Parathyroid adenoma (tissue), 2 donors: Measurements from ENCODE around the gene ZMYM2.

Experiments
- H2AFZ ChIP-seq: fragments of 300-600 bp; sonication (generic); one replicate; pipeline ENCODE4 v1.7.0; 2017; ENCODE audit warnings: antibody characterized with exemption, mild to moderate bottlenecking
- H3K27ac ChIP-seq: fragments of 300-600 bp; sonication (generic); one replicate; pipeline ENCODE4 v1.7.0; 2017
- H3K27me3 ChIP-seq: fragments of 300-600 bp; sonication (generic); one replicate; pipeline ENCODE4 v1.7.0; 2017; ENCODE audit warnings: low read length; ENCODE audit not compliant: control insufficient read depth, insufficient read depth
- H3K36me3 ChIP-seq: fragments of 300-600 bp; sonication (generic); one replicate; pipeline ENCODE4 v1.7.0; 2017; ENCODE audit warnings: low read length; ENCODE audit not compliant: control insufficient read depth, insufficient read depth
- H3K4me1 ChIP-seq: fragments of 300-600 bp; sonication (generic); one replicate; pipeline ENCODE4 v1.7.0; 2017; ENCODE audit warnings: control low read depth
- H3K4me2 ChIP-seq: fragments of 300-600 bp; sonication (generic); one replicate; pipeline ENCODE4 v1.7.0; 2017; ENCODE audit warnings: low read length
- H3K4me3 ChIP-seq: fragments of 300-600 bp; sonication (generic); one replicate; pipeline ENCODE4 v1.7.0; 2017; ENCODE audit warnings: low read depth, low read length
- H3K79me2 ChIP-seq: fragments of 300-600 bp; sonication (generic); one replicate; pipeline ENCODE4 v1.7.0; 2017; ENCODE audit warnings: control low read depth
- H3K9ac ChIP-seq: fragments of 300-600 bp; sonication (generic); one replicate; pipeline ENCODE4 v1.7.0; 2017; ENCODE audit warnings: mild to moderate bottlenecking
- H3K9me3 ChIP-seq: fragments of 300-600 bp; sonication (generic); one replicate; pipeline ENCODE4 v1.7.0; 2017; ENCODE audit warnings: low read length; ENCODE audit not compliant: control insufficient read depth
- TF ChIP-seq, protein P1 (sequence below): fragments of 300-600 bp; sonication (generic); IDR thresholded peaks from one replicate; pipeline ENCODE4 v1.7.0; 2017; ENCODE audit warnings: antibody characterized with exemption, mild to moderate bottlenecking
- donor health status: primary hyperparathyroidism.

ZMYM2 gene

DNA sequence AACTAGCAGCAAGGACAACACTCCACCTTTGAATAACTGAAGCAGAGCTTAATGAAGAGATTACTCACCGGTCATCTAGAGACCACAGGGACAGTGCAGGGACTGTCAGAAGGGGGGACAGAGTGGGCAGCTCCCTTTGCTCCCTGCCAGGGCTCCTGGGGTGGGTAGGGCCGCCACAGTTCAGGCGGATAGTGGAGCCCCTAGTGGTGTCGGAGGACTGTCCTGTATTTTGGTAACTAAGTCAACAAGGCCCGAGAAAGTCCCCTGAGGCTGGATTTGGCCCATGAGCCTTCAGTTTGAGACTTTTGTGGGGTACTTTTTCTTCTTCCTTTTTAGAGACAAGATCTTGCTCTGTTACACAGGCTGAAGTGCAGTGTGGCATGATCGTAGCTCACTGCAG, 157.7 kb downstream of the ZMYM2 start:
- Histone ChIP-seq H3K4me3 (no peak overlapping the region), H3K36me3 (no peaks in the 10 kb centered on the region), H3K9ac (no peak overlapping the region), H3K9me3 (no peaks in the 10 kb centered on the region), H3K27ac (no peak overlapping the region), H3K79me2 (no peaks in the 10 kb centered on the region), H3K27me3 (no peaks in the 10 kb centered on the region), H2AFZ (no peak overlapping the region), H3K4me2 (no peak overlapping the region), H3K4me1 (no peaks in the 10 kb centered on the region)
- TF ChIP-seq, protein P1, sequence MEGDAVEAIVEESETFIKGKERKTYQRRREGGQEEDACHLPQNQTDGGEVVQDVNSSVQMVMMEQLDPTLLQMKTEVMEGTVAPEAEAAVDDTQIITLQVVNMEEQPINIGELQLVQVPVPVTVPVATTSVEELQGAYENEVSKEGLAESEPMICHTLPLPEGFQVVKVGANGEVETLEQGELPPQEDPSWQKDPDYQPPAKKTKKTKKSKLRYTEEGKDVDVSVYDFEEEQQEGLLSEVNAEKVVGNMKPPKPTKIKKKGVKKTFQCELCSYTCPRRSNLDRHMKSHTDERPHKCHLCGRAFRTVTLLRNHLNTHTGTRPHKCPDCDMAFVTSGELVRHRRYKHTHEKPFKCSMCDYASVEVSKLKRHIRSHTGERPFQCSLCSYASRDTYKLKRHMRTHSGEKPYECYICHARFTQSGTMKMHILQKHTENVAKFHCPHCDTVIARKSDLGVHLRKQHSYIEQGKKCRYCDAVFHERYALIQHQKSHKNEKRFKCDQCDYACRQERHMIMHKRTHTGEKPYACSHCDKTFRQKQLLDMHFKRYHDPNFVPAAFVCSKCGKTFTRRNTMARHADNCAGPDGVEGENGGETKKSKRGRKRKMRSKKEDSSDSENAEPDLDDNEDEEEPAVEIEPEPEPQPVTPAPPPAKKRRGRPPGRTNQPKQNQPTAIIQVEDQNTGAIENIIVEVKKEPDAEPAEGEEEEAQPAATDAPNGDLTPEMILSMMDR: no peak

DNA sequence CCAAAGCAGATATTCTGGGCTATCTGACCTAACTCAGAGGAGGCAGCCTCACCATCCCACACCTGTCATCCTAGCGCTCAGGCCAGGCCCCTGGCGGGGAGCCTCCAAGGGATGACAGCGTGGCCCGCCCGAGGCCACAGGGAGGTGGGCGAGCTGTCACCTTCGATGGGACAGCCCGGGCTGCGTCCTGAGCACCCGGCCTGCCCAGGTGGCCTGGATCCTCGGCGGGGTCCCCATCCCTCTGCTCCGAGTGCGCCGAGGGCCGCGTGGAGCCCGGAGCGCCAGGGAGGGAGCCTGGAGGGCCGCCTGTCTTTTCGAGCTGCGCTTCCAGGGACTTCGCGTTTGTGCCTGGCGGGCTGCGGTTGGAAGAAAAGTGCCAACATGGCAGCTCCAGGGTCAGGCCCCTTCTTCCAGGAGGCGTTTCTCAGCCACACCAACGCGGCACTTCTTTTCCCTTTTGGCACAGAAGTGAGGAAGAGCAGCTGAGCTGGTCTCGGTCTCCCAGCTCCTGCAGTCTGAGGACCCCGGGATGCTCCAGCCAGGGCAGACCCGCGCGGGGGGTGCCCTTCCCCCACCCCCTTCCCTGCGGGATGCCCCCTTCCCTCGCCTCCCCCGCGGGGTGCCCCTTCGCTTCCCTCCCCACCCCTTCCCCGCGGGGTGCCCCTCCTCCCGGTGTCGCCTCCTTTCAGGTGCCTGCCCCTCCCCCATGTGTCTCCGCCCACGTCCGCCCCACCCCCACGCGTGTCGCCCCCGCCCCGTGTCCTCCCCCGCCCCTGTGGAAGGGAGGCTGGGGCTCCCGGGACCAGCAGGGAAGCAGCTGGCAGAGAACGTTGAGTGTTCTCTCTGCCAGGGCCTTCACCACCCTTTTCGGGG, 160.0 kb downstream of the ZMYM2 start:
- Histone ChIP-seq H3K4me2 (peak overlapping the region; percentile 88), H3K27ac (peak overlapping the region; percentile 95), H3K4me1 (no peaks in the 10 kb centered on the region), H3K79me2 (no peaks in the 10 kb centered on the region), H3K4me3 (peak overlapping the region; percentile 64), H3K36me3 (no peaks in the 10 kb centered on the region), H3K27me3 (no peaks in the 10 kb centered on the region), H3K9ac (no peak overlapping the region), H3K9me3 (no peaks in the 10 kb centered on the region), H2AFZ (peak overlapping the region; percentile 87)
- TF ChIP-seq, protein P1: no peak

DNA sequence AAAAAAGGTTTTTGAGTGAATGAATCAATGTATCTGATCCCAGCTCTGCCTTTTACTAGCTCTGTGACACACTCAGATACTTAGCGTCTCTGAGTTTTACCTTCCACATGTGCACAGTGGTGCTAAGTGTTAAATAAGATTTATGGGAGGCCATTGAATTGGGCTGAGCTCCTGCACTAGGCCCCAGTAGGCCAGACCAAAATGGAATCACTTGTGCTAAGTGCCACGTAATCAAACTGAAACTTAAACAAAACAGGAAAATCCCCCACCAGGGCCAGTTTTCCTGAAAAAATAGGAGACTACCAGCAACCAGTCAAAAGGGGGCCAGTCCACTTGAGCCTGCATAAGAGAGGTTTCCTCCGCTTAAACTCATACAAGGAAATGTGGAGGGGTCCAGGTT, 161.4 kb downstream of the ZMYM2 start:
- Histone ChIP-seq H3K9ac (no peak overlapping the region), H3K4me3 (peak overlapping the region; percentile 19), H3K79me2 (no peaks in the 10 kb centered on the region), H3K9me3 (no peaks in the 10 kb centered on the region), H3K4me2 (peak overlapping the region; percentile 29), H3K27ac (peak overlapping the region; percentile 95), H3K27me3 (no peaks in the 10 kb centered on the region), H3K36me3 (no peaks in the 10 kb centered on the region), H2AFZ (no peak overlapping the region), H3K4me1 (no peaks in the 10 kb centered on the region)
- TF ChIP-seq, protein P1: no peak

DNA sequence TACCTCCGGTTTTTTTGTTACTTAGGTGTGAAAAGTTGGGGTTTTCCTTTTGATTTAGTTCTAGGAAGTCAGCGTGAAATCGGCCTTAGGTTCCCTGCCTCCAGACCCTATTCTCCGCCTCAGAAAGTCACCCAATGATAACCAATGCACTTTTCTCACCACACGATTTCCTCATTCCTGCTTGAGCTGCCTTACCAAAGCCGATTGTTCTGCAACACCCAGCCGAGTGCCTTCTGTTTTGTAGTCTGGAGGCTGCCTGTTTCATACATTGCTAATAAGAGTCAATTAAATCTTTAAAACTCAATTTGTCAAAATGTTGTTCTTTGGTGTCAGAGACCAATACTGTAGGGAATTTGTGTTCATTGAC, 162.6 kb downstream of the ZMYM2 start:
- H3K27me3 ChIP-seq: no peaks in the 10 kb centered on the region
- no peak overlapping the region for H3K27ac ChIP-seq
- no peaks in the 10 kb centered on the region for H3K79me2 ChIP-seq
- H3K9me3 ChIP-seq: no peaks in the 10 kb centered on the region
- no peak overlapping the region for H3K4me2 ChIP-seq
- no peak overlapping the region for H2AFZ ChIP-seq
- no peaks in the 10 kb centered on the region for H3K4me1 ChIP-seq
- H3K36me3 ChIP-seq: no peaks in the 10 kb centered on the region
- TF ChIP-seq, protein P1: no peak
- H3K9ac ChIP-seq: no peak overlapping the region
- no peak overlapping the region for H3K4me3 ChIP-seq

DNA sequence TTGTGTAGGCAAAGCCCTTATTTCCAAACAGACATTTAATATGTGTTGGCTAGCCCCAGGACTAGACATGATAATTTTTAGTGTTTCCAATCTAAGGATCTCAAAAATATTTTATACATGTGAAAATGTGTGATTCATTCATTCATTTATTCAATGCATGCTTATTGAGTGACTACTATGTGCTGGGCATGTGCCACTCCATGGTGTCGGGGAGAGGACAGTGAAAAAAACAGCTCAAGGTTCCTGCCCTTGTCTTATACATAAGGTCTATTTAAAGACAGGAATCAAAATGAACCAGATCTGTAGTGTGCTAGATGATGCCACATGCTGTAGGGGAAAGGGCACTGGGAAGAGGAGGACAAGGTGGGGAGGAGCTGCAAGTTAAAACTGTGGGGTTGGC, 165.8 kb downstream of the ZMYM2 start:
- no peak overlapping the region for H3K27ac ChIP-seq
- H3K4me3 ChIP-seq: no peak overlapping the region
- no peak overlapping the region for H2AFZ ChIP-seq
- H3K4me2 ChIP-seq: no peak overlapping the region
- H3K79me2 ChIP-seq: no peaks in the 10 kb centered on the region
- no peaks in the 10 kb centered on the region for H3K36me3 ChIP-seq
- TF ChIP-seq, protein P1: no peak
- H3K9ac ChIP-seq: no peak overlapping the region
- H3K27me3 ChIP-seq: no peaks in the 10 kb centered on the region
- no peaks in the 10 kb centered on the region for H3K9me3 ChIP-seq
- no peaks in the 10 kb centered on the region for H3K4me1 ChIP-seq
